Measurements from ENCODE around the gene ZNF609.
A peak's percentile ranks its signal among the peaks of the same experiment; 100 is the strongest.

ZNF609 gene

GRCh38 chr15:64455961-64456371 is 4.4 kb upstream of the ZNF609 start:
- no peak for DNase-seq (ENCODE audit: low read depth)
- TF ChIP-seq CTCF (IDR thresholded peaks at IDR 0.05; ENCODE audit: low read length, missing control alignments) = no peak
- H3K4me3 ChIP-seq (replicated peaks; ENCODE audit: low read depth, low read length) = no peak overlapping the region

GRCh38 chr15:64456634-64457108 is 3.7 kb upstream of the ZNF609 start:
- TF ChIP-seq CTCF (IDR thresholded peaks at IDR 0.05; ENCODE audit: low read length, missing control alignments) = no peak
- DNase-seq (ENCODE audit: low read depth) = peak; percentile 50
- no peak overlapping the region for H3K4me3 ChIP-seq (replicated peaks; ENCODE audit: low read depth, low read length)

GRCh38 chr15:64459066-64459781 is 1.2 kb upstream of the ZNF609 start:
- H3K4me3 ChIP-seq (replicated peaks; ENCODE audit: low read depth, low read length) = no peak overlapping the region
- TF ChIP-seq CTCF (IDR thresholded peaks at IDR 0.05; ENCODE audit: low read length, missing control alignments) = no peak
- DNase-seq (ENCODE audit: low read depth) = no peak

- TF ChIP-seq CTCF (IDR thresholded peaks at IDR 0.05; ENCODE audit: low read length, missing control alignments) = peak; percentile 20
- DNase-seq (ENCODE audit: low read depth) = peak; percentile 83
- peak overlapping the region; percentile 74 for H3K4me3 ChIP-seq (replicated peaks; ENCODE audit: low read depth, low read length)
These were observed 644 bp downstream of the ZNF609 start for GRCh38 chr15:64460724-64461720.

GRCh38 chr15:64461721-64462162 is 1.4 kb downstream of the ZNF609 start:
- peak; percentile 49 for DNase-seq (ENCODE audit: low read depth)
- no peak for TF ChIP-seq CTCF (IDR thresholded peaks at IDR 0.05; ENCODE audit: low read length, missing control alignments)
- H3K4me3 ChIP-seq (replicated peaks; ENCODE audit: low read depth, low read length) = peak overlapping the region; percentile 74

GRCh38 chr15:64462492-64462891 is 2.1 kb downstream of the ZNF609 start:
- TF ChIP-seq CTCF (IDR thresholded peaks at IDR 0.05; ENCODE audit: low read length, missing control alignments) = no peak
- H3K4me3 ChIP-seq (replicated peaks; ENCODE audit: low read depth, low read length) = peak overlapping the region; percentile 74
- no peak for DNase-seq (ENCODE audit: low read depth)
